NCI-H2196 treated with DMSO at 0.1 percent for 48 hours (cell line): ENCODE results near the gene DDA1.
A peak's percentile ranks its signal among the peaks of the same experiment; 100 is the strongest.
"Not testable (repeated sequence)": the region's sequence is repeated elsewhere in the genome, so short reads cannot be mapped to it uniquely, and the experiment has no call there.

Experiments
- DNase-seq: peaks from one replicate; lab custom pipeline; 2025; ENCODE audit not compliant: unreplicated experiment; lab: John Stamatoyannopoulos, UW

Gene DDA1

DNA sequence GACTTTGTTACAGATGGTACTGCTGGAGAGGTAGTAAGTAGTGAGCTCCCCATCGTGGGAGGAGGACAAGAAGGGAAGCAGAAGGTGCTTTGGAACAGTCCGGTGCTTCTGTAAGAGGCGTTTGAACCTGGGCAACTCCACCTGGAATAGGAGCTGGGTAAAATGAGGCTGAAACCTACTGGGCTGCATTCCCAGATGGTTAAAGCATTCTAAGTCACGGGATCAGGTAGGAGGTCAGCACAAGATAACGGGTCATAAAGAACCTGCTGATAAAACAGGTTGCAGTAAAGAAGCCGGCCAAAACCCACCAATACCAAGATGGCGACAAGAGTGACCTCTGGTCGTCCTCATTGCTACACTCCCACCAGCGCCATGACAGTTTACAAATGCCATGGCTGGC lies 22.6 kb upstream of the DDA1 start:
- no peak for DNase-seq

DNA sequence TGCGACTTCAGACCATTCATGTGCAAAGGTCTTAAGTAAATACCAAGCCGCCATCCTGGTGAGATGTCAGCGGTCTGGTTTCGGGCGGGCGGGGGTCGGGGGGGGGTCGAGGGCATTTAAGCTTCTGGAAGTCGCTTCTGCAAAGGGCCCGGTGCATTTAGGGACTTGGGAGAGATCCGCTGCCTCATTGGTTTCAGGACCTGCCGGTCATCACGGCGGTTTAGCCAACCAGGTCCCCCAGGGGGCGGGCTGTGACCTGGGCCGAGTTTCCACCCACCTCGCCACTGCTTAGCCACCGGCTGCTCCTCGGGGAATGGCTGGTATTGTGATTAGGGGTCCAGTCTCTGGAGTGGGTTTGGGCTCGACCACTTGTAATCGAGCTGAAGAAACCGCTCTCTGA lies 19.9 kb upstream of the DDA1 start:
- DNase-seq, result no peak

DNA sequence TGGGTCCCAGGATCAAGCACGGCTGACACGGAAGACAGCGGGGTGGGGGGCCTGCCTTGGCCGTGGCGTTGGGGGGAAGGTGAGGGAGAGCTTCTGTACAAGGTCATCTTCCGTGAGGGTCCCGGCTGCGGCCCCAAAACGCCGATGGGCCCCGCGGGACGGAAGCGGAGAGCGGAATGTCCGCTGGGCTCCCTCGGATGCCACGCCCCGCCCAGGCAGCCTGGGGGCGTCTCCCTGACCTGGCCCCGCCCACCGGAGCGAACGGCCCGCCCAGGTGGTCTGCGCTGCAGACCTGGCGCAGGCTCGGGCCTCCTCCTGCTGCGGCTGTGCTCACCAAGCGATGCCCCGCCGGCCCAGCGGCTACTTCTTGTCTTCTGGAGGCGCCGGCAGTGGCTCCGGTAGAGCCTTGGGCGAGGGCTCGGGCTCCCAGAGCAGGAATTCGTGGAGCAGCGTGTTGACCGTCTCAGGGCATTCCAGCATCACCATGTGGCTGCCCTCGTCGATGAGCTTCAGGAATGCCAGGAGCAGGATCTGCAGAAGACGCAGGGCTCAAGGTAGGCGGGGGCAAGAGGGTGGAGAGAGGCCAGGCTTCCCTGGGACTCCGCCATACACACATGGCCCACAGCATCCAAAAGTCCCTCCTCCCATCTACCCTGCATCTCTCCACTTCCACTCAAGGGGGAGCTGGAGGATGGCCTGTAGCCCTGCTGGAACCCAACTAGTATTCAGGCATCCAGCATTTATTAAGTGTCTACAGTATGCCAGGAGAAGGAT lies 16.9 kb upstream of the DDA1 start:
- no peak for DNase-seq

DNA sequence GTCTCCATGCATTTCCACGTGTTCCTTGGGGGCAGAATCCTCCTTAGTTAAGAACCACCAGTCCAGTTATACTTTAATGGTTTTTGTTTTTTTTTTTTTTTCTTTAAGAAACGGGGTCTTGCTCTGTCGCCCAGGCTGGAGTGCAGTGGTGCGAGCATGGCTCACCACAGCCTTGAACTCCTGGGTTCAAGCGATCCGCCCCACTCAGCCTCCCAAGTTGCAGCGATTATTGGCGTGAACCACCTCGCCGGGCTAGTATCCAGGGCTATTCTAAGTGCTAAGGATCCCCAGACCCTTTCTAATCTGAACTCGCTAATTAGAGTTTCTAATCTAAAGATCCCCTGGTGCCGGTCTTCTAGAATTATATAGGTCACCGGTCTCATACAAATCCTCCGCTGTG lies 15.8 kb upstream of the DDA1 start:
- no peak for DNase-seq

DNA sequence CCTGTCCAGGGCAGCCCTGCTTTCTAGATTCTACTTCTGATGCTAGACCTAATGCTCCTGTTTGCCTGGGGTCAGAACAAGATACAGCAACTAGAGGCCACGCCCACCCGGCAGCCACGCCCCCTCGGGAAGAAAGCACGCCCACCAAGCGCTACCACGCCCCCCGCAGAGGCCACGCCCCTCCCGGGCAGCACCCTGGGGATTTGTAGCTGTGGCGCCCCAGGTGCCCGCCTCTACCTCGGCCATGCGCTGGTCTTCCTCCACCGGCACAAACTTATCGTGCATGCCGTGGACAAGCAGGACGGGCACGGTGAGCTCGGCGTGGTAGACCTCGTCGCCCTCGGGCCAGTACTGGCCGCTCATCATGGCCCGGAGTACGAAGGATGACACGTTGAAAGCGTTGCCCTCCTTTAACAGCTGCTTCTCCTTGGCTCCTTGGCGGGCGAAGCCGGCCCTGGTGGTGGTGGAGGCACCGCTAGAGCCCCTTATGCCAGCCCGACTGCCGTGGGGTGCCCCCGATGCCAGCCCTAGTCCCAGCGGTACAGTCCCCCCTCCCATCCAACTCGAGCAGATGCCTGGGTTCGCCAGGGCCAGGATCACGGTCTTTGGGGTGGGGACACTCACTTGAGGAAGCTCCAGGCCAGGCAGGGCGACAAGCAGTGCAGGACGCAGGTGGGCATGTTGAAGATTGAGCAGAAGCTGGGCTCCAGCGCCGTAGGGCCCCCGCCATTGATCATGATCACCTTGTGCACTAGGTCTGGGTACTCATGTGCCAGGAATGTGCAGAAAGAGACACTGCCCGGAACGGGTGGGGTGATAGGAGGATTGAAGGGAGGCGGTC lies 15.1 kb upstream of the DDA1 start:
- DNase-seq, result no peak

DNA sequence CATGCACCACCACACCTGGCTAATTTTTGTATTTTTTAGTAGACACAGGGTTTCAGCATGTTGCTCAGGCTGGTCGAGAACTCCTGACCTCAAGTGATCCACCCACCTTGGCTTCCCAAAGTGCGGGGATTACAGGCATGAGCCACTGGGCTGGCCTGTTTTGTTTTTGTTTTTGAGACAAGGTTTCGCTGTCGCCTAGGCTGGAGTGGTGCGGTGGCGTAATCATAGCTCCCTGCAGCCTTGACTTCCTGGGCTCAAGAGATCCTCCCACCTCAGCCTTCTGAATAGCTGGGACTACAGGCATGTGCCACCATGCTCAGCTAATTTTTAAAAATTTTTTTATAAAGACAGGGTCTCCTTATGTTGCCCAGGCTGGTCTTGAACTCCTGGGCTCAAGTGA lies 13.8 kb upstream of the DDA1 start:
- DNase-seq, result not testable (repeated sequence)

DNA sequence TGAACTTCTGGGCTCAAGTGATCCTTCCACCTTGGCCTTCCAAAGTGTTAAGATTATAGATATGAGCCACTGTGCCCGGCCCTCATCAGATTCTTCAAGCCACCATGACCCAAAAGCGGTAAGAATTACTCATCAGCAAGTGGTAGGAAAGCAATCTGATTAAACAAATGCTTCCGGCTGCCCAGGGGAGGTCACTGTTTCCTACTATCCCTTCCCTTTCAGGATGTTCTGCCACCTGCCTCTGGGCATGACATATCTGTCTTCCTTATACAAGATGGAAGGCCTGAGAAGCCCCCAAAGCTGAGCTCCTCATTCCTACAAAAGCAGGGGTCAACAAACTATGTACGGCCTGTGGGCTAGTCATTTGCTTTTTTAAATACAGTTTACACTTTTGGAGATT lies 13.1 kb upstream of the DDA1 start:
- DNase-seq, result no peak

DNA sequence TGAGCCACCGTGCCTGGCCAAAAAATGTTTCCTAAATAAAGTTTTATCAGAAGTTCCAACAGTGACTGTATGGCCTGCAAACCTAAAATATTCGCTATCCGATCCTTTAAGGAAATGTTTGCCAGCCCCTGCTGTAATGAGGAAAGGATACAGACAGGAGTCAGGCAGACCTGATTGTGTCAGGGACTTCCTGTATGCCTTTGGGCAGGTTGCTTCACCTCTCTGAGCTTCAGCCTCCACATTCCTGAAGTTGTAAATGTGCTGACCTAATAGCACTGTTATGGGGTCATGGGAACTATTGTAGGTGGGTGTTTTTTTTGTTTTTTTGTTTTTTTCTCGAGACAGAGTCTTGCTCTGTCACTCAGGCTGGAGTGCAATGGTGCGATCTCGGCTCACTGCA lies 12.4 kb upstream of the DDA1 start:
- DNase-seq, result no peak

DNA sequence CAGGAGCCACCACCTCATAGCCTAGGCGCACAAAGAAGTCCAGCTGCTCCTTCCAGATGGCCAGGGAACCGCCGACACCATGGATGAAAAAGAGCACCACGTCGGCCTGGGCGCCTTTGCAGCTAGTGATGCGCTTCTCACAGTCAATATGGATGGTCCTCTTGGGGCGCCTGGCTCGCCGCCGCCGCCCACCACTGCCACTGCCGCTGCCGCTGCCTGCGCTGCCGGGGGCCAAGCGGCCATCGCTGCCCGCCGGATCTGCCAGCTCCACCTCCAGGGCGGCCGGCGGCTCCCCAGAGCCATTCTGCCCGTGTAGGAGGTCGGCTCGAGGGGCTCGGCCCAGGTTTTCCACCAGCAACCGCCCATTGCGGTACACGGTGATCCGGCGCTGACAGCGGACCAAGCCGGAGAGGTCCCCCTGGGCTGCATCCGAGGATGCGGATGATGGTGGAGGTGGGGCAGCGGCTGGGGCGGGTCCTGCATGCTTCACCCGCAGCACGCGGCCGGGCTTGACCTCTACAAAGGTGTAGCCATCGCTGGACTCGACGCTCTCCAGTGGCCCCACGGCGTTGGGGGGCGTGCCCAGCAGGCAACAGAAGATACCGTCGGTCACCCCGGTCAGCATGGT lies 8.3 kb upstream of the DDA1 start:
- no peak for DNase-seq

DNA sequence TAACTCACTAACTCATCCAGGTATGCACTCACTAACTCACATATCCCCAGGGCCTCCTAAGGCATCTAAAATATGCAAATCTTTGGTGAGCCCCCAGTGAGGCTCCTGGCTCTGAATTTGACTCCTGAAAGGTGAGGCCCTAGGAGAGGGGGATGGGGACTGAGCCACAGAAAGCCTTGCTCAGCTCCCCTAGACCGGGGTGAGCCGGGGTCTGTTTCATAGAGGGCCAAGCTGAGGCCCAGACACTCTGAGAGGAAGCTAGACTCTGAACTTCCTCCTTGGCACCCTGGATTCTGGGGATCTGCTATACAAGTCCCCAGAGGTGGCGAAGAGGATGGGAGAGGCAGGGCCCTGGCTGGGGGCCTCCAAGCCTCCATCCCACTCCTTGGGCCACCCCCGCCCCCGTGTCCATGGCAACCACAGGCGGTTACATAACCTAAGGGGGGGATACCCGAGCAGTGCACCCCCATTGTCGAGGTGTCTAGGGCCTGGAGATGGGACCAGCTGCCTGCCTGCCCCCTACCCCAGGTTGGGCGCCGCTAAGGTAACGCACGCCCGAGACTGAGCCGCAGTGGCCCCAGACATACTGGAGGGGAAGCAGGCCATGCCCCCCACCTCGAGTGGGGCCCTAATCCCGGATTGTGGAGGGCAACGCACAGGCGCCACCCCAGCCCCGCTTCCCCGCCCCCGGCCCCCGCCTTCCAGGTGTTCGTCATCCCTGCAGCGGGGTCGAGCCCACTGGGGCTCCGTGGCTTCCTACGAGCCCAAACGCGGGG lies 6.8 kb upstream of the DDA1 start:
- DNase-seq, result no peak

DNA sequence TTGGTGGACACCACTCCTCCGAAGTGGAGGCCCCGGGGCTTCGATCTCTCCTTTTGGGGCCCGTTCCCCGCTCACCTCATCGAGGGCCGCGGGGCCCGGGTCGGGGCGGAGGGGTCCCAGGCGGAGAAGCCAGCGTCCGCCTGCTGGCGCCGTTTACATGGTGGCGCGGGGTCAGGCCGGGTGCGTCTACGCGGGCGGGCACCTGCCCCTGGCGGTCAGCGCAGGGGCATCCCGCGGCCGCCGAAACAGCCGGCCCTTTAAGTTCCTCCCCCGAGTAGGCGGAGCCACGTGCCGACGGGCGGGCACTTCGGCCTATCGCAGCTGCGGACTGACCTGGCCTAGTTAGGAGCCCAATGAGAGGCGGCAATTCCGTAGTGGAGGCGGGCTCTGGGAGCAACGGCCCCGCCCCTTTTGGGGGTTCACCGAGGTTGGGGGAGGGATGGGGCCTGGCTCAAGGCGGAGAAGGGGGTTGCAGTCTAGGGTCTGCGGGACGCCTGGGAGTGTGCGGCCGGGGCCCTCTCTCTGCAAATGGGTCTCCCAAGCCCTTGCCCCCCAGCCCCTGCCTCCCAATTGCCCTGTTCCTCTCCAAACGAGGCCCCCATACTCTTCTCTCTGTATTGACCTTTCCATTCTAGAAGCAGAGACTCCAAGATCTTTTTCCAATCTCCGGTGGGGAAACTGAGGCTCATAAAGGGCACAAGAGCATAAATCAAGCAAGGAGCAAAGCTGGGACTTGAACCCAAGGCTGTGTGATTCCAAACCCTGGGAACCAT lies 6.0 kb upstream of the DDA1 start, which contains the start of gene ABHD8:
Gene ABHD8 (minus strand): TSS at position 259 of the 773 bp plus-strand sequence. CDS start 1,809 bp downstream, outside the sequence.
- peak; percentile 90 for DNase-seq

DNA sequence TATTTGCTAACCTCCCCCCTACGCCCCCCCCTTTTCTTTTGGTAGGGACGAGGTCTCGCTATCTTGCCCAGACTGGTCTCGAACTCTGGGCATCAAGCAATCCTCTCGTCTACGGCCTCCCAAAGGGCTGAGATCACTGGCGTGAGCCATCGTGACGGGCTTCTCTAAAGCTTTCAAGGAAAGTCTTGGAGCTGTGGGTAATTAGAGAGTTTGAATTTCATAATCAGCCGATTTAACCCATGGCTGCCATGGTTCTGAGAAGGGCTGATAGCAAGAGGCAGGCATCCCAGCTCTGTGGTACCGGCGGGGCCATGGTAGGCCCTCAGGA lies 5.5 kb upstream of the DDA1 start:
- no peak for DNase-seq

DNA sequence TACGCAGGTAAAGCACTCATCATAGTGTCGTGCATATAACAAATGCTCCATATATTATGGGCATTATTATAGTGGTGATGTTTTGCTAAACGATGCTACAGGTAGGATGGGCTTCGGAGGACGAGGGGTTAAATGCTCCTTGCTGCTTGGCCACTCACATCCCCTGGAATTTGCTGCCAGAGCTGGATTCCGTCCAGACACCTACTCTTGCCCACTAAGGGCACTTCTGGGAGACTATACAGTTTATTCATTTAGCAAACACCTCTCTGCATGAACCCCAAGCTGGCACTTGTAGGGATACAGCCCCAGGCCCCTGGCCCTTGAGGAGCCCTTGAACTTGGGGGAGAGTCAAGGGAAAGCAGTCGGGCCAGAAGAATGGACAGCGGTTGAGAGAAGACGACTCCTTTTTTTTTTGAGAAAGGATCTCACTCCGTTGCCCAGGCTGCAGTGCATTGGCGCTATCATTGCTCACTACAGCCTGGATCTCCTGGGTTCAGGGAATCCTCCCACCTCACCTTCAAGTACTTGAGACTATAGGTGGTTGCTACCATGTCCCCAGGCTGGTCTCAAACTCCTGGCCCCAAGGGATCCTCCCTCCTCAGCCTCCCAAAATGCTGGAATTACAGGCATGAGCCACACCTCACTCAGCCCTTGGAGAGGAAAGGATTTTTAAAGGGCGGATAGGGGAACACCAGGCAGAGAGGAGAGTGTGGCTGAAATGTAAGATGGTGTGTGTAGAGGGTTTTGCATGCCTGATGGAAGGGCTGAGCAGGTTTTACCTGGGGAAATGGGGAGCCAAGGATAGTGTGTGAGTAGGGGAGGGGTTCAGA lies 4.8 kb upstream of the DDA1 start:
- no peak for DNase-seq

DNA sequence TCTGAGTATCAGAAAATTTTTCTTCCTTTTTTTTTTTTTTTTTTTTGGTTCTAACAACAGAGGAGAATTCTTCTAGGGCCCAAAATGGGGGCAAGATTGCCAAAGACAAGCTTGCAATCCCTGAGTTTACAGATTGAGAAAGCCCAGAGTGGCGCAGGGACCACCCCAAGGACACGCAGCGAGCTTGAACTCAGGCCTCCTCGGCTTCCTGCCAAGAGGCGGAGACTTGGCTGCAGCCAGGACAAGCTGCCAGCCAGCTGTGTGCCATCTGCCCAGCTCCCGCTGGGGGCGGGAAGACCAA lies 4.2 kb upstream of the DDA1 start:
- no peak for DNase-seq

DNA sequence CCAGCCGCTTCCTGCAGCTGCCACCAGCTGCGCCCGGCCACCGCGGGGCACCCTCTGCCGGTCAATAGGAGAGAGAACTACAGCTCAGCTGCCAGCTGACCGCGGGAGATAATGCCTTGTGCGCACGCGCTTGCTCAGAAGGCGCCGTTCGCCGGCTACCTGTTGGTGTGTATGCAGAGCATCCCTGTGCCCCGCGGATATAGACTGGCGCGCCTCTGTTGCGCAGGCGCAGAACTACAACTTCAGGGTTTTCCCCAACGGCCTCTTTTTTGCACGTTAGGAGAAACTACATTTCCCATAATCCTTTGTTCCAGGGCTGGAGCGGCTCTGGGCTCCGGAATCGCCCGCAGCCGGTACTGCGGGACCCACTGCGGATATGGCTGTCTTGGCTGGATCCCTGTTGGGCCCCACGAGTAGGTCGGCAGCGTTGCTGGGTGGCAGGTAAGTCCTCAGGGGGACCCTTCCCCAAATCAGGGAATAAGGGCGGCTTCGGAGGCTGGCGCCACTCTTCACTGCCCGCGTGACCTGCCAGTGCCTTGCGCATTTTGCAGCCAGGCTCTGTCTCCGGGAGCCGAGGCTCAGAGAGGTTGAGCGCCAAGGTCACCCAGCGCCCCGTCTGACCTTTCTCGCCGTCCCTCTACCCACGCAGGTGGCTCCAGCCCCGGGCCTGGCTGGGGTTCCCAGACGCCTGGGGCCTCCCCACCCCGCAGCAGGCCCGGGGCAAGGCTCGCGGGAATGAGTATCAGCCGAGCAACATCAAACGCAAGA lies 3.7 kb upstream of the DDA1 start, which contains the start of gene MRPL34:
Gene MRPL34 (plus strand): TSS at position 356 of the 768 bp plus-strand sequence. CDS start 21 bp downstream, at position 377.
- peak; percentile 99 for DNase-seq

DNA sequence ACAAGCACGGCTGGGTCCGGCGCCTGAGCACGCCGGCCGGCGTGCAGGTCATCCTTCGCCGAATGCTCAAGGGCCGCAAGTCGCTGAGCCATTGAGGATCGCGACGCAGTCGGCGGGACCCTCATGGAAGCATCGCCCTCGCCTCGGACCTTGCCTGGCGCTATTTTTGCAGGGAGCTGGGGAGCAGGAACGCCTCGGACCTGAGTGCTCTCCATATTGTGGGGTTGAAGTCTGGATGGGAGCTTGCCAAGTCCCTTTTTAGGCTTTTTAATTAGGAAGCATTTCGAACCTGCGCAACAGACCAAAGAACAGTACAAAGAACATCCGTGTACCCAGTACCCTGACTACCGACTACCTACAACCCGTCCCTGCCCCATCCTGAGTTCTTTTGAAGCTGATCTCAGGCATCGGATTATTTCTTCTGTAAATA lies 3.1 kb upstream of the DDA1 start:
- DNase-seq, result no peak

DNA sequence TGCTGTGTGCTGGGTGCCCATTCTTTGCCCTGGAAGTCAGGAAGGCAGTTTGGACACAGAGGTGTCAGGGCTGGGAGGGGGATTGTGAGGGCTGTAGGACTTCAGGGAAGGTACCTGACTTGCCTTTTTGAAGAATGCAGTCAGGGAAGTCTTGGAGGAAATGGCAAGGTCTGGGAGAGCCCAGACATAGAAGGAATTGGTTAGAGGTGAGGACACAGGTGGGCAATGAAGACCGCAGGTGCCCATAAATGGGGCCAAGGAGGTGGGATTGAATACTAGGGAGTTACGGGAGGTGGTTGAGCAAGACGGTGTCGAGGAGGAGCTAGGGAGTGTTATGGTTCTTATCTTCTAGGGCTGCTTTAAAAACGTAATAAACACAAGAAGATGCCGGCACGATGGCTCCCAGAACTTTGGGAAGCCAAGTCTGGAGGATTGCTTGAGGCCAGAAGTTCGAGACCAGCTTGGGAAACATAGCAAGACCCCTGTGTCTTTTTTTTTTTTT lies 1.4 kb upstream of the DDA1 start:
- no peak for DNase-seq

DNA sequence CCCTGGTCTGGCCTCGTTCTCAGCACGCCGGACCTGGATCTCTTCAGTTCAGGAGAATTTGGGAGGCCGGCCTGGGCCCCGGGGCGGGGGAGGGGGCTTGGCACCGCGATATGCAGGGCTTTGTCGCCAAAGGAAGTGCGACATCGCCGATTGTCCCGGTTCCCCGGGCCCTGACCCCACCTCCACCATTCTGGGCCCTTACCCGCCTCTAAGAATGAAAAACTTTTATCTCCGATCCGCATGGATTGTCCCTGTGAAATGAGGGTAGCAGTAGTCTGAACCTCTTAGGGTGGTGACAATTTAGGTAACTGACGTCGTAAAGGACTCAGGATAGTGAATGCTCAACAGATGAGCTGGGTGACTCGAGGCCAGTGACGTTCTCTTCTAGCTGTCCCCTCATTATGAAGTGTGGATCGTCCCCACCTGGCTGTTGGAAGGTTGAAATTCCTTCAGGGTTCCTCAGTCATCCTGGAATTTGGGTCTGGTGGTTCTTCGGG lies 650 bp downstream of the DDA1 start:
- no peak for DNase-seq
